Endothelial cell (in vitro differentiated cells): Measurements from ENCODE around the gene PHETA1. TPM values are rescaled to one million over a fixed set of nuclear protein-coding genes. Genes with fewer than 3 reads are reported as not detected.
A peak's percentile ranks its signal among the peaks of the same experiment; 100 is the strongest.
"Not testable (repeated sequence)": the region's sequence is repeated elsewhere in the genome, so short reads cannot be mapped to it uniquely, and the experiment has no call there.

Experiments used
- DNase-seq: peaks from one replicate; pipeline ENCODE4 v3.0.0; 2021; ENCODE audit warnings: low spot score
- H3K27ac Mint-ChIP-seq: one replicate; pipeline ENCODE4 v1.8.0; 2021; ENCODE audit warnings: mixed read lengths, inconsistent platforms; ENCODE audit not compliant: unreplicated experiment
- H3K27me3 Mint-ChIP-seq: one replicate; pipeline ENCODE4 v1.8.0; 2021; ENCODE audit warnings: mild to moderate bottlenecking, moderate library complexity, mixed read lengths, inconsistent platforms; ENCODE audit not compliant: unreplicated experiment
- H3K36me3 Mint-ChIP-seq: one replicate; pipeline ENCODE4 v1.8.0; 2021; ENCODE audit warnings: mild to moderate bottlenecking, low read depth, mixed read lengths, inconsistent platforms; ENCODE audit not compliant: unreplicated experiment
- H3K4me1 Mint-ChIP-seq: one replicate; pipeline ENCODE4 v1.8.0; 2021; ENCODE audit warnings: mild to moderate bottlenecking, mixed read lengths, inconsistent platforms; ENCODE audit not compliant: unreplicated experiment
- H3K4me3 Mint-ChIP-seq: one replicate; pipeline ENCODE4 v1.8.0; 2021; ENCODE audit warnings: mild to moderate bottlenecking, mixed read lengths, inconsistent platforms; ENCODE audit not compliant: unreplicated experiment
- H3K9me3 Mint-ChIP-seq: one replicate; pipeline ENCODE4 v1.8.0; 2021; ENCODE audit warnings: mixed read lengths, inconsistent platforms; ENCODE audit not compliant: unreplicated experiment
- total RNA-seq: library from RNA; stranded (reverse); fragmentation: NEBNext Ultra II Directional; extraction: Animal tissue kit (Norgen Biotek cat#: 25700); gene quantifications from one replicate; pipeline ENCODE4 v1.2.1, GENCODE V29; 2021; ENCODE audit not compliant: unreplicated experiment
- TF ChIP-seq, protein P1 (sequence below): fragments of 200-600 bp; sonication (generic); IDR thresholded peaks from one replicate; pipeline ENCODE4 v1.5.0; 2021; ENCODE audit warnings: antibody characterized with exemption; ENCODE audit not compliant: unreplicated experiment

The PHETA1 gene
- total RNA-seq, 1 donor from 2014 or later = 14.8 TPM

DNA sequence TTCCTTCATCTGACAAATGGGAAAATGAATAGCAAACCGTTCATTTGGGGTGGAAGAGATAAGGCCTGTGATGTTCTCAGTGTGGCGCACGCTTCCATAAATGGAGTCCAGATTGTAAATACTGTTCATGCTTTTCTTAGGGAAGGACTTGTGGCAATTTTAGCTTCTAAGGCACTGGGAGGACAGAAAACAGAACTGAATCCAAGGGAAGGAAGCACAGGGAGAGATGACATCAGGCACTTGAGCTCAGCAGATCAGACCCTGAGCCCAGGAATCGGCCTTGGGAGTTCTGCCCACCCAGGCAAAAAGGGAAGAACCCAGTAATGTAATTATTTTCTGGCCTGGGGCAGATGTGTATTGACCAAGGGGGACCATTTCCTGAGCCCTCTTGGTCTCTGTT is 29.6 kb upstream of the PHETA1 start:
- TF ChIP-seq, protein P1, sequence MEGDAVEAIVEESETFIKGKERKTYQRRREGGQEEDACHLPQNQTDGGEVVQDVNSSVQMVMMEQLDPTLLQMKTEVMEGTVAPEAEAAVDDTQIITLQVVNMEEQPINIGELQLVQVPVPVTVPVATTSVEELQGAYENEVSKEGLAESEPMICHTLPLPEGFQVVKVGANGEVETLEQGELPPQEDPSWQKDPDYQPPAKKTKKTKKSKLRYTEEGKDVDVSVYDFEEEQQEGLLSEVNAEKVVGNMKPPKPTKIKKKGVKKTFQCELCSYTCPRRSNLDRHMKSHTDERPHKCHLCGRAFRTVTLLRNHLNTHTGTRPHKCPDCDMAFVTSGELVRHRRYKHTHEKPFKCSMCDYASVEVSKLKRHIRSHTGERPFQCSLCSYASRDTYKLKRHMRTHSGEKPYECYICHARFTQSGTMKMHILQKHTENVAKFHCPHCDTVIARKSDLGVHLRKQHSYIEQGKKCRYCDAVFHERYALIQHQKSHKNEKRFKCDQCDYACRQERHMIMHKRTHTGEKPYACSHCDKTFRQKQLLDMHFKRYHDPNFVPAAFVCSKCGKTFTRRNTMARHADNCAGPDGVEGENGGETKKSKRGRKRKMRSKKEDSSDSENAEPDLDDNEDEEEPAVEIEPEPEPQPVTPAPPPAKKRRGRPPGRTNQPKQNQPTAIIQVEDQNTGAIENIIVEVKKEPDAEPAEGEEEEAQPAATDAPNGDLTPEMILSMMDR = no peak
- H3K27ac Mint-ChIP-seq = no peak overlapping the region
- H3K27me3 Mint-ChIP-seq = peaks cover 14% of the 10 kb centered on the region
- H3K36me3 Mint-ChIP-seq = peaks cover 3% of the 10 kb centered on the region
- no peak for DNase-seq
- no peaks in the 10 kb centered on the region for H3K9me3 Mint-ChIP-seq
- no peak overlapping the region for H3K4me3 Mint-ChIP-seq
- peaks cover 7% of the 10 kb centered on the region for H3K4me1 Mint-ChIP-seq

DNA sequence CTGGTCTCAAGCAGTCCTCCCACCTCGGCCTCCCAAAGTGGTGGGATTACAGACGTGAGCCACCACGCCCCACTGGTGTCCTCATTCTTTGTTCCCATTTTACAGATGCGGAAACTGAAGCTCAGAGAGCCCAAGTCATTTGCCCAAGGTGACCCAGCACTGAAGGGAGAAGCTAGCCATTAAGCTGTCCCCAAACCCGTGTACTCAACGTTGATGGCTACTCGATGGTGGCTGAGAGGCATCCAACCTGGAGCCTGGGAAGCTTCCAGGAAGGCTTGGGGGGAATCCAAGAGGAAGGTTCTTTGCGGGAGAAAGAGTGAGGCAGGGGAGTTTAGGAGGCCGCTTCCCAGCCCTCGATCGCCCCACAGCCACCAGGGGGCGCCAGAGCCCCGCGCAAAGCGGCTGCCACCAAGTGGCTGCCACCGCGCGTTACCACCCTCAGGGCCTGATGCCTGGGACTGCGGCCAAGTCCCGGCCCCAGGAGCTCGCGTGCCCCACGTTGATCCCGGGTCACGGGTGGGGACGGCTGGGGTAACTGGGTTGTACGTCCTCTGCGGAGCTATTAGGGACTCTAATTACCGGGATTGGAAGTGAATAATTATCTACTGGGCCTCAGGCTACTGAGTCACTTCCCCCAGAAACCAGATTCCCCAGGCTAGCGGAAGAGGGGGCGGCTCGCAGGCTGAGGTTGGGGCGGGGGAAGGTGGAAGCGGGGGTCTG is 28.0 kb upstream of the PHETA1 start:
- H3K27ac Mint-ChIP-seq = no peak overlapping the region

GRCh38 chr12:111396271-111396670 is 27.4 kb upstream of the PHETA1 start:
- not testable (repeated sequence) for H3K36me3 Mint-ChIP-seq, H3K4me3 Mint-ChIP-seq, H3K9me3 Mint-ChIP-seq, H3K27me3 Mint-ChIP-seq, H3K4me1 Mint-ChIP-seq, H3K27ac Mint-ChIP-seq, DNase-seq

More for the DNA sequence above, 28.0 kb upstream of the PHETA1 start:
- Mint-ChIP-seq H3K9me3 (no peaks in the 10 kb centered on the region), H3K4me1 (no peaks in the 10 kb centered on the region), H3K4me3 (no peak overlapping the region), H3K36me3 (peaks cover 3% of the 10 kb centered on the region), H3K27me3 (peaks cover 7% of the 10 kb centered on the region)
- peak; percentile 94 for DNase-seq
- TF ChIP-seq, protein P1 = peak; percentile 94

- no peak overlapping the region for H3K4me3 Mint-ChIP-seq
- TF ChIP-seq, protein P1 = no peak
- no peak for DNase-seq
- no peak overlapping the region for H3K27ac Mint-ChIP-seq
- H3K9me3 Mint-ChIP-seq = no peaks in the 10 kb centered on the region
- H3K27me3 Mint-ChIP-seq = peaks cover 3% of the 10 kb centered on the region
- peaks cover 3% of the 10 kb centered on the region for H3K36me3 Mint-ChIP-seq
- H3K4me1 Mint-ChIP-seq = no peaks in the 10 kb centered on the region
Observed at GRCh38 chr12:111395336-111396187, 26.7 kb upstream of the PHETA1 start.

- Mint-ChIP-seq H3K4me3 (no peak overlapping the region), H3K9me3 (no peaks in the 10 kb centered on the region), H3K27me3 (no peaks in the 10 kb centered on the region), H3K4me1 (no peaks in the 10 kb centered on the region), H3K27ac (no peak overlapping the region), H3K36me3 (no peaks in the 10 kb centered on the region)
- no peak for DNase-seq
- TF ChIP-seq, protein P1 = no peak
Observed at GRCh38 chr12:111394480-111394879, 25.6 kb upstream of the PHETA1 start.
